GM10248 (cell line): ENCODE results near the gene TOPBP1.
"Not testable (repeated sequence)": the region's sequence is repeated elsewhere in the genome, so short reads cannot be mapped to it uniquely, and the experiment has no call there.

ENCODE experiments used
- CTCF ChIA-PET: fragments of 300-600 bp; sonication (Branson Sonifier 250); formaldehyde crosslinking; extraction: SDS; loops from one replicate; lab custom pipeline; 2021; ENCODE audit warnings: antibody characterized with exemption; lab: Yijun Ruan, JAX
- POLR2A ChIA-PET: fragments of 350-650 bp; sonication (Branson Sonifier 250); formaldehyde crosslinking; extraction: SDS; loops from one replicate; lab custom pipeline; 2020; ENCODE audit warnings: antibody characterized with exemption; lab: Yijun Ruan, JAX
- DNase-seq: peaks from one replicate; pipeline ENCODE4 v3.0.0; 2012; ENCODE audit errors: extremely low spot score
- TF ChIP-seq, protein P1 (sequence below): IDR thresholded peaks from 2 replicates; pipeline ENCODE4 v1.5.1; 2012; ENCODE audit warnings: mild to moderate bottlenecking, low read depth; ENCODE audit errors: extremely low read depth, missing control alignments, control extremely low read depth

TOPBP1 gene

DNA sequence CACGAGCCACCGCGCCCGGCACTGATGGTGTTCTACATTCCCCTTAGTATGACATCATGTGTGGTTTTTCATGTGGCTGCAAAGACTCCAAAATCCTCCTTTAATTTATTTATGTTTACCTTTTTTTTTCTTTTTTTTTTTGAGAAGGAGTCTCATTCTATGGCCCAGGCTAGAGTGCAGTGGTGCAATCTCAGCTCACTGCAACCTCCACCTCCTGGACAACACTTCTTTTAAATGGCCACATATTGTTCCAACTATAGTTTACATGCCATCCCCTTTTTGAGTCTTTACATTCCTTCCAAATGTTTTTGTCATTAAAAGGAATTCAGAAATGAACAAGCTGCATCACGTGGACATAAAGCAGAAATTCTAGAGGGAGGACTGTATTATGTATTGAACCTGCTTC lies 98.6 kb downstream of the TOPBP1 start:
- POLR2A ChIA-PET, result no interaction called here
- no peak for DNase-seq
- CTCF ChIA-PET, result interaction anchor here (0.9 to 3.8 kb wide), 10 partner anchors 10 to 96 kb away, joined by 3 to 19 read pairs (median 4); partner anchors contain the start of gene CDV3
- TF ChIP-seq, protein P1, sequence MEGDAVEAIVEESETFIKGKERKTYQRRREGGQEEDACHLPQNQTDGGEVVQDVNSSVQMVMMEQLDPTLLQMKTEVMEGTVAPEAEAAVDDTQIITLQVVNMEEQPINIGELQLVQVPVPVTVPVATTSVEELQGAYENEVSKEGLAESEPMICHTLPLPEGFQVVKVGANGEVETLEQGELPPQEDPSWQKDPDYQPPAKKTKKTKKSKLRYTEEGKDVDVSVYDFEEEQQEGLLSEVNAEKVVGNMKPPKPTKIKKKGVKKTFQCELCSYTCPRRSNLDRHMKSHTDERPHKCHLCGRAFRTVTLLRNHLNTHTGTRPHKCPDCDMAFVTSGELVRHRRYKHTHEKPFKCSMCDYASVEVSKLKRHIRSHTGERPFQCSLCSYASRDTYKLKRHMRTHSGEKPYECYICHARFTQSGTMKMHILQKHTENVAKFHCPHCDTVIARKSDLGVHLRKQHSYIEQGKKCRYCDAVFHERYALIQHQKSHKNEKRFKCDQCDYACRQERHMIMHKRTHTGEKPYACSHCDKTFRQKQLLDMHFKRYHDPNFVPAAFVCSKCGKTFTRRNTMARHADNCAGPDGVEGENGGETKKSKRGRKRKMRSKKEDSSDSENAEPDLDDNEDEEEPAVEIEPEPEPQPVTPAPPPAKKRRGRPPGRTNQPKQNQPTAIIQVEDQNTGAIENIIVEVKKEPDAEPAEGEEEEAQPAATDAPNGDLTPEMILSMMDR, result no peak

DNA sequence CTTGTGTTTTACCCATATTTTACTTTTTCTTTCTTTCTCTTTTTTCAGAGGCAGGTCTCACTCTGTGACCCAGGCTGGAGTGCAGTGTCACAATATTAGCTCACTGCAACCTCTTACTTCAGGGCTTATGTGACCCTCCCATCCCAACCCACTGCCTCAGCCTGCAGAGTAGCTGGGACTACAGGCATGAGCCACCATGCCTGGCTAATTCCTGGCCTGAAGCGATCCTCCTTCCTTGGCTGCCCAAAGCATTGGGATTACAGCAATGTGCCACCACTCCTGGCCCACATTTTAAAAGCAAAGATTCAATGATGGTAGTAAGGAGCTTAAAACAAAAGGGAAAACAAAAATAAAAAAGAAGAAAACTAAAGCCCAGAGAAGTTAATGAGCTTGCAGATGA lies 99.4 kb downstream of the TOPBP1 start:
- CTCF ChIA-PET, result interaction anchor here (1.0 to 3.8 kb wide), 7 partner anchors 11 to 95 kb away, joined by 4 to 19 read pairs (median 4); partner anchors contain the start of gene CDV3
- TF ChIP-seq, protein P1, result no peak
- DNase-seq, result no peak
- POLR2A ChIA-PET, result no interaction called here

DNA sequence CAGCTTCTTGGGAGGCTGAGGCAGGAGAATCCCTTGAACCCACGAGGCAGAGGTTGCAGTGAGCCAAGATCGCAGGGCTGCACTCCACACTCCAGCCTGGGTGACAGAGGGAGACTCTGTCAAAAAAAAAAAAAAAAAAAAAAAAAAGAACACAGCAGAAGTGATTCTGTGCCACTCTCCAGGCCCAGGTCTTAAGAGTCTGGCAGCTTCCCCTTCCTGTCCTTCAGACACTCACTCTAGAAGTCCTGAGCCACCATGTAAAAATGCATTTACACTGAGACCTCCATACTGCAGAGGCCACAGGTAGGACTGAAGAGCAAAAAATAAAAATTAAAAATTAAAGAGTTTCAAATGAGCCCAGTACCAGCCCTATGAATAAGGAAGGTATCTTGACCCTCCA lies 100.1 kb downstream of the TOPBP1 start:
- ChIA-PET POLR2A (no interaction called here), CTCF (interaction anchor here (1.2 to 3.8 kb wide), 5 partner anchors 12 to 139 kb away, joined by 3 to 19 read pairs (median 4); partner anchors contain the start of gene CDV3)
- TF ChIP-seq, protein P1, result no peak
- DNase-seq, result no peak

DNA sequence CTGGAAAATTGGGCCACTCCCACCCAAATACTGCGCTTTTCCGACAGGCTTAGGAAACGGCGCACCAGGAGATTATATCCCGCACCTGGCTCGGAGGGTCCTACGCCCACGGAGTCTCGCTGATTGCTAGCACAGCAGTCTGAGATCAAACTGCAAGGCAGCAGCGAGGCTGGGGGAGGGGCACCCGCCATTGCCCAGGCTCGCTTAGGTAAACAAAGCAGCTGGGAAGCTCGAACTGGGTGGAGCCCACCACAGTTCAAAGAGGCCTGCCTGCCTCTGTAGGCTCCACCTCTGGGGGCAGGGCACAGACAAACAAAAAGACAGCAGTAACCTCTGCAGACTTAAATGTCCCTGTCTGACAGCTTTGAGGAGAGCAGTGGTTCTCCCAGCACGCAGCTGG lies 110.2 kb downstream of the TOPBP1 start:
- CTCF ChIA-PET, DNase-seq, POLR2A ChIA-PET: not testable (repeated sequence)
